RPMI8226 (cell line): ENCODE data around the gene ATG5.
"Not testable (repeated sequence)": the region's sequence is repeated elsewhere in the genome, so short reads cannot be mapped to it uniquely, and the experiment has no call there.

Source experiments
- DNase-seq: peaks from one replicate; pipeline ENCODE4 v3.0.0-alpha.2; 2015

The ATG5 gene

GRCh38 chr6:106256201-106256968, 69.2 kb downstream of the ATG5 start:
- DNase-seq = no peak

- DNase-seq = no peak
These were observed 70.3 kb downstream of the ATG5 start for GRCh38 chr6:106255306-106255705.

- no peak for DNase-seq
These were observed 70.9 kb downstream of the ATG5 start for GRCh38 chr6:106254636-106255035.

GRCh38 chr6:106253731-106254130, 71.8 kb downstream of the ATG5 start:
- no peak for DNase-seq

GRCh38 chr6:106253172-106253571, 72.4 kb downstream of the ATG5 start:
- no peak for DNase-seq

- no peak for DNase-seq
These were observed 72.9 kb downstream of the ATG5 start for GRCh38 chr6:106252687-106253086.

GRCh38 chr6:106251531-106252255, 73.9 kb downstream of the ATG5 start:
- DNase-seq = not testable (repeated sequence)

- DNase-seq = no peak
These were observed 74.6 kb downstream of the ATG5 start for GRCh38 chr6:106250953-106251352.

- DNase-seq = no peak
These were observed 75.9 kb downstream of the ATG5 start for GRCh38 chr6:106249658-106250057.

GRCh38 chr6:106247733-106248132, 77.8 kb downstream of the ATG5 start:
- DNase-seq = no peak

- no peak for DNase-seq
These were observed 78.3 kb downstream of the ATG5 start for GRCh38 chr6:106247293-106247692.

GRCh38 chr6:106244931-106245330, 80.6 kb downstream of the ATG5 start:
- no peak for DNase-seq

GRCh38 chr6:106244521-106244920, 81.0 kb downstream of the ATG5 start:
- DNase-seq = no peak

GRCh38 chr6:106243261-106243660, 82.3 kb downstream of the ATG5 start:
- no peak for DNase-seq

GRCh38 chr6:106241498-106241897, 84.1 kb downstream of the ATG5 start:
- no peak for DNase-seq

GRCh38 chr6:106237286-106237685, 88.3 kb downstream of the ATG5 start:
- no peak for DNase-seq

GRCh38 chr6:106229876-106230445, 95.6 kb downstream of the ATG5 start:
- DNase-seq = not testable (repeated sequence)

GRCh38 chr6:106227612-106228507, 97.7 kb downstream of the ATG5 start:
- no peak for DNase-seq

- DNase-seq = no peak
These were observed 98.9 kb downstream of the ATG5 start for GRCh38 chr6:106226676-106227075.

- no peak for DNase-seq
These were observed 100.0 kb downstream of the ATG5 start for GRCh38 chr6:106225581-106225980.

- DNase-seq = peak; percentile 83
These were observed 102.1 kb downstream of the ATG5 start for GRCh38 chr6:106223300-106223930.

- no peak for DNase-seq
These were observed 105.1 kb downstream of the ATG5 start for GRCh38 chr6:106220485-106220884.
